GM23338 (cell line): ENCODE measurements around the gene NYAP1. TPM values are rescaled to one million over a fixed set of nuclear protein-coding genes. Genes with fewer than 3 reads are reported as not detected.

Source experiments
- ATAC-seq: fragments of 200-7000 bp; cut with Tn5 transposase; 3 replicates; pipeline ENCODE4 v1.9.1; 2020
- DNase-seq: peaks from one replicate; pipeline ENCODE4 v3.0.0-alpha.2; 2015; ENCODE audit warnings: low spot score
- H2AFZ ChIP-seq: fragments of 200-600 bp; sonication (generic); 2 replicates; pipeline ENCODE4 v1.8.0; 2016; ENCODE audit warnings: antibody characterized with exemption, mild to moderate bottlenecking, moderate library complexity
- H3F3A ChIP-seq: fragments of 200-600 bp; sonication (generic); replicated peaks from 2 replicates; pipeline ENCODE4 v1.8.0; 2017; ENCODE audit warnings: antibody characterized with exemption, mixed run types, low read depth
- H3K27ac ChIP-seq: fragments of 200-600 bp; sonication (generic); 2 replicates; pipeline ENCODE4 v1.6.1; 2016; ENCODE audit warnings: low read depth
- H3K27me3 ChIP-seq: fragments of 200-600 bp; sonication (generic); 2 replicates; pipeline ENCODE4 v1.8.0; 2016; ENCODE audit warnings: mild to moderate bottlenecking, mixed run types, moderate library complexity; ENCODE audit not compliant: insufficient read depth
- H3K36me3 ChIP-seq: fragments of 200-600 bp; sonication (generic); 2 replicates; pipeline ENCODE4 v1.8.0; 2016; ENCODE audit warnings: mild to moderate bottlenecking; ENCODE audit not compliant: insufficient read depth
- H3K4me1 ChIP-seq: fragments of 200-600 bp; sonication (generic); 2 replicates; pipeline ENCODE4 v1.8.0; 2016; ENCODE audit warnings: mild to moderate bottlenecking, moderate library complexity; ENCODE audit not compliant: insufficient read depth
- H3K4me2 ChIP-seq: fragments of 200-600 bp; sonication (generic); 2 replicates; pipeline ENCODE4 v1.7.1; 2017; ENCODE audit warnings: mixed run types
- H3K4me3 ChIP-seq: fragments of 200-600 bp; sonication (generic); 2 replicates; pipeline ENCODE4 v1.6.1; 2016; ENCODE audit warnings: mixed run types
- H3K79me2 ChIP-seq: fragments of 200-600 bp; sonication (generic); replicated peaks from 2 replicates; pipeline ENCODE4 v1.8.0; 2017; ENCODE audit warnings: mild to moderate bottlenecking; ENCODE audit not compliant: insufficient read depth
- H3K9me2 ChIP-seq: fragments of 200-600 bp; sonication (generic); 2 replicates; pipeline ENCODE4 v1.8.0; 2017; ENCODE audit not compliant: insufficient read depth
- H4K20me1 ChIP-seq: fragments of 200-600 bp; sonication (generic); replicated peaks from 2 replicates; pipeline ENCODE4 v1.8.0; 2017; ENCODE audit warnings: mild to moderate bottlenecking; ENCODE audit not compliant: insufficient read depth
- H3K27ac Mint-ChIP-seq: 2 replicates; pipeline ENCODE4 v1.8.0; 2020; ENCODE audit warnings: inconsistent platforms, mild to moderate bottlenecking, moderate library complexity, mixed read lengths
- H3K27me3 Mint-ChIP-seq: 3 replicates; pipeline ENCODE4 v1.8.0; 2022; ENCODE audit warnings: low read depth, mild to moderate bottlenecking, moderate library complexity, mixed read lengths, inconsistent platforms; ENCODE audit not compliant: insufficient read depth, poor library complexity
- H3K36me3 Mint-ChIP-seq: 3 replicates; pipeline ENCODE4 v1.8.0; 2021; ENCODE audit warnings: low read depth, mild to moderate bottlenecking, inconsistent platforms, moderate library complexity, mixed read lengths
- H3K4me1 Mint-ChIP-seq: 3 replicates; pipeline ENCODE4 v1.8.0; 2020; ENCODE audit warnings: mild to moderate bottlenecking, inconsistent platforms, mixed read lengths
- H3K4me3 Mint-ChIP-seq: 3 replicates; pipeline ENCODE4 v1.8.0; 2021; ENCODE audit warnings: moderate library complexity, mild to moderate bottlenecking, inconsistent platforms, mixed read lengths
- H3K9me3 Mint-ChIP-seq: 3 replicates; pipeline ENCODE4 v1.8.0; 2020; ENCODE audit warnings: moderate library complexity, mild to moderate bottlenecking, inconsistent platforms, mixed read lengths
- EZH2 ChIP-seq: fragments of 200-600 bp; sonication (generic); IDR thresholded peaks from one replicate; pipeline ENCODE4 v1.8.0; 2017; ENCODE audit warnings: antibody characterized with exemption, mild to moderate bottlenecking, low read depth; ENCODE audit not compliant: unreplicated experiment
- POLR2AphosphoS5 ChIP-seq: IDR thresholded peaks from 2 replicates; pipeline ENCODE4 v1.6.1; 2016; ENCODE audit warnings: antibody characterized with exemption, low read depth
- STAT1 ChIP-seq: IDR thresholded peaks from one replicate; pipeline ENCODE4 v1.6.1; 2016; ENCODE audit warnings: antibody characterized with exemption; ENCODE audit not compliant: unreplicated experiment
- ZNF331 ChIP-seq: fragments of 250-450 bp; sonication (Bioruptor Pico); IDR thresholded peaks from 2 replicates; pipeline ENCODE4 v1.5.0; 2020; ENCODE audit warnings: low read depth, mild to moderate bottlenecking, moderate library complexity
- ZNF462 ChIP-seq: fragments of 250-450 bp; sonication (Bioruptor Pico); IDR thresholded peaks from 2 replicates; pipeline ENCODE4 v1.5.0; 2020; ENCODE audit warnings: mild to moderate bottlenecking, moderate library complexity
- polyA plus RNA-seq: library from polyadenylated mRNA; unstranded; fragments of >200 nt; fragmentation: Nextera tagmentation; extraction: Ambion mirVana; gene quantifications from 2 replicates; pipeline ENCODE4 v1.2.1, GENCODE V29; 2016
- total RNA-seq: library from RNA; depleted of rRNA; stranded (reverse); fragments of >200 nt; shearing (Covaris generic); gene quantifications from 2 replicates; pipeline ENCODE4 v1.2.3, GENCODE V29; 2014
- TF ChIP-seq, protein P1 (sequence below), 2 experiments: fragments of 200-600 bp in 1 of 2; sonication (generic) in 1 of 2; conservative IDR thresholded peaks; 2 replicates each; pipeline versions ENCODE4 v1.5.1 to v1.6.1; 2016 to 2017; ENCODE audit warnings: antibody characterized with exemption in 2 of 2, low read depth in 2 of 2, mild to moderate bottlenecking in 2 of 2, moderate library complexity in 1 of 2

Gene NYAP1
- total and polyA plus RNA-seq, 2 experiments from 2014 or later: 0.19 to 4.9 TPM

DNA sequence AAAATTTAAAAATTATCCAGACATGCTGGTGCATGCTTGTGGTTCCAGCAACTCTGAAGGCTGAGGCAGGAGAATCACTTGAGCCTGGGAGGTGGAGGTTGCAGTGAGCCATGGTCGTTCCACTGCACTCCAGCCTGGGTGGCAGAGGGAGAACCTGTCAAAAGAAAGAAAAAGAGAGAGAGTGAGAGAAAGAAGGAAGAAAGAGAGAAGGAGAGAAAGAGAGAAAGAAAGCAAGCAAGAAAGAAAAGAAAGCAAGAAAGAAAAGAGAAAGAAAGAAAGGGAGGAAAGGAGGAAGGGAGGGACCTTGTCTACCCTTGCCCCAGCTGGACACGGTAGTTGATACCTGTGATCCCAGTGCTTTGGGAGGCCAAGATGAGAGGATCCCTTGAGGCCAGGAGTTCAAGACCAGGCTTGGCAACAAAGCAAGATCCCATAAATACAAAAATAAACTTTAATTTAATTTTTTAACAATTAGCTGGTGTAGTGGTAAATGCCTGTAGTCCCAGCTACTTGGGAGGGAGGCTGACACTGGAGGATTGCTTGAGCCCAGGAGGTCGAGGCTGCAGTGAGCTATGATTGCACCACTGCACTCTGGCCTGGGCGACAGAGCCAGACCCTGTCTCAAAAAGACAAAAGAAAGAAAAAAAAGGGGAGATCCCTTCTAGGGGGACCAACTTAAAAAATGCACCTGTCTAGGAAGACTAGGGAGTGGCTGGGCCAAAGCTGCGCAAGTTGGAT lies 9.2 kb downstream of the NYAP1 start (continued):
- TF ChIP-seq ZNF462: no peak
- no peak for TF ChIP-seq POLR2AphosphoS5
- TF ChIP-seq EZH2: no peak
- no peak for TF ChIP-seq ZNF331 (CRISPR knock-in tag)

GRCh38 chr7:100493476-100494264 lies 9.9 kb downstream of the NYAP1 start:
- Histone ChIP-seq H2AFZ (peak overlapping the region; percentile 80), H3K4me3 (peak overlapping the region; percentile 70)
- ATAC-seq: peak; percentile 62

More at GRCh38 chr7:100493476-100494264, 9.9 kb downstream of the NYAP1 start:
- Histone ChIP-seq H3K27me3 (peaks cover 10% of the 10 kb centered on the region), H3K79me2 (no peaks in the 10 kb centered on the region), H3F3A (0 out of 2 replicates have a peak, but pooled peaks cover 3% of the 10 kb centered on the region), H3K4me2 (peak overlapping the region; percentile 90), H3K4me1 (peaks cover 9% of the 10 kb centered on the region), H4K20me1 (no peaks in the 10 kb centered on the region), H3K27ac (no peak overlapping the region), H3K36me3 (no peaks in the 10 kb centered on the region), H3K9me2 (no peaks in the 10 kb centered on the region)
- Mint-ChIP-seq H3K36me3 (no peaks in the 10 kb centered on the region), H3K27ac (no peak overlapping the region), H3K27me3 (peaks cover 28% of the 10 kb centered on the region), H3K9me3 (no peaks in the 10 kb centered on the region), H3K4me3 (peak overlapping the region; percentile 71), H3K4me1 (peaks cover 17% of the 10 kb centered on the region)
- DNase-seq: peak; percentile 75
- no peak for TF ChIP-seq STAT1
- TF ChIP-seq, protein P1, sequence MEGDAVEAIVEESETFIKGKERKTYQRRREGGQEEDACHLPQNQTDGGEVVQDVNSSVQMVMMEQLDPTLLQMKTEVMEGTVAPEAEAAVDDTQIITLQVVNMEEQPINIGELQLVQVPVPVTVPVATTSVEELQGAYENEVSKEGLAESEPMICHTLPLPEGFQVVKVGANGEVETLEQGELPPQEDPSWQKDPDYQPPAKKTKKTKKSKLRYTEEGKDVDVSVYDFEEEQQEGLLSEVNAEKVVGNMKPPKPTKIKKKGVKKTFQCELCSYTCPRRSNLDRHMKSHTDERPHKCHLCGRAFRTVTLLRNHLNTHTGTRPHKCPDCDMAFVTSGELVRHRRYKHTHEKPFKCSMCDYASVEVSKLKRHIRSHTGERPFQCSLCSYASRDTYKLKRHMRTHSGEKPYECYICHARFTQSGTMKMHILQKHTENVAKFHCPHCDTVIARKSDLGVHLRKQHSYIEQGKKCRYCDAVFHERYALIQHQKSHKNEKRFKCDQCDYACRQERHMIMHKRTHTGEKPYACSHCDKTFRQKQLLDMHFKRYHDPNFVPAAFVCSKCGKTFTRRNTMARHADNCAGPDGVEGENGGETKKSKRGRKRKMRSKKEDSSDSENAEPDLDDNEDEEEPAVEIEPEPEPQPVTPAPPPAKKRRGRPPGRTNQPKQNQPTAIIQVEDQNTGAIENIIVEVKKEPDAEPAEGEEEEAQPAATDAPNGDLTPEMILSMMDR (conservative IDR thresholded peaks at IDR 0.05; ENCODE audit: low read depth in 2 of 2): peak in 1 of 2 experiments; percentile 37; a peak in 2 of 4 replicates
